Measurements from ENCODE around the gene PLA2G4E. TPM values are rescaled to one million over a fixed set of nuclear protein-coding genes. Genes with fewer than 3 reads are reported as not detected.

PLA2G4E gene
- total RNA-seq, 4 donors from 2014 or later = not detected

- no peaks in the 10 kb centered on the region for H3K9me3 ChIP-seq
- WGBS = 86% methylated on average over 6 of the region's 6 CpGs
- H3K27me3 ChIP-seq = no peaks in the 10 kb centered on the region
- intact Hi-C loops (cut with DNase I) = no loop called here
- no peak overlapping the region for H3K4me3 ChIP-seq
- H3K36me3 ChIP-seq = no peaks in the 10 kb centered on the region
- peaks cover 0 to 6% (median 1%) of the 10 kb centered on the region in 4 donors for H3K4me1 ChIP-seq
- H3K27ac ChIP-seq (replicated peaks in 1 of 4) = no peak overlapping the region
- TF ChIP-seq EP300 (IDR thresholded peaks at IDR 0.05) (no peak), CTCF (IDR thresholded peaks at IDR 0.05) (no peak)
- no peak for DNase-seq (ENCODE audit: extremely low spot score)
Measured at GRCh38 chr15:42016971-42017370, 3.9 kb downstream of the PLA2G4E start.

- Histone ChIP-seq H3K4me1 (peaks cover 0 to 6% (median 1%) of the 10 kb centered on the region in 4 donors), H3K36me3 (no peaks in the 10 kb centered on the region), H3K27me3 (no peaks in the 10 kb centered on the region), H3K27ac (replicated peaks in 1 of 4) (no peak overlapping the region), H3K9me3 (no peaks in the 10 kb centered on the region), H3K4me3 (no peak overlapping the region)
- TF ChIP-seq EP300 (IDR thresholded peaks at IDR 0.05) (no peak), CTCF (IDR thresholded peaks at IDR 0.05) (no peak), POLR2AphosphoS5 (IDR thresholded peaks at IDR 0.05) (no peak), POLR2A (IDR thresholded peaks at IDR 0.05; ENCODE audit: low read depth) (no peak)
- intact Hi-C loops (cut with DNase I) = no loop called here
- 93% methylated on average over 4 of the region's 4 CpGs for WGBS
- no peak for DNase-seq (ENCODE audit: extremely low spot score)
Measured at GRCh38 chr15:42014406-42014805, 6.4 kb downstream of the PLA2G4E start.

- TF ChIP-seq POLR2A (IDR thresholded peaks at IDR 0.05; ENCODE audit: low read depth) (no peak), POLR2AphosphoS5 (IDR thresholded peaks at IDR 0.05) (no peak), EP300 (IDR thresholded peaks at IDR 0.05) (no peak), CTCF (IDR thresholded peaks at IDR 0.05) (no peak)
- no peaks in the 10 kb centered on the region for H3K9me3 ChIP-seq
- no peaks in the 10 kb centered on the region for H3K27me3 ChIP-seq
- intact Hi-C loops (cut with DNase I) = no loop called here
- H3K4me3 ChIP-seq = no peak overlapping the region
- no peaks in the 10 kb centered on the region for H3K4me1 ChIP-seq
- 97% methylated on average over 9 of the region's 10 CpGs for WGBS
- DNase-seq (ENCODE audit: extremely low spot score) = no peak
- no peak overlapping the region for H3K27ac ChIP-seq (replicated peaks in 1 of 4)
- no peaks in the 10 kb centered on the region for H3K36me3 ChIP-seq
Measured at GRCh38 chr15:42012928-42013482, 7.8 kb downstream of the PLA2G4E start.

- no peak for DNase-seq (ENCODE audit: extremely low spot score)
- TF ChIP-seq POLR2AphosphoS5 (IDR thresholded peaks at IDR 0.05) (no peak), EP300 (IDR thresholded peaks at IDR 0.05) (no peak), CTCF (IDR thresholded peaks at IDR 0.05) (no peak), POLR2A (IDR thresholded peaks at IDR 0.05; ENCODE audit: low read depth) (no peak)
- no peaks in the 10 kb centered on the region for H3K27me3 ChIP-seq
- no peaks in the 10 kb centered on the region for H3K36me3 ChIP-seq
- 61% methylated on average over 2 of the region's 2 CpGs for WGBS
- intact Hi-C loops (cut with DNase I) = no loop called here
- no peak overlapping the region for H3K27ac ChIP-seq (replicated peaks in 1 of 4)
- H3K4me3 ChIP-seq = no peak overlapping the region
- no peaks in the 10 kb centered on the region for H3K9me3 ChIP-seq
- H3K4me1 ChIP-seq = no peaks in the 10 kb centered on the region
Measured at GRCh38 chr15:42012241-42012640, 8.6 kb downstream of the PLA2G4E start.

GRCh38 chr15:42011074-42011473, 9.8 kb downstream of the PLA2G4E start:
- Histone ChIP-seq H3K27me3 (no peaks in the 10 kb centered on the region), H3K4me1 (no peaks in the 10 kb centered on the region), H3K27ac (replicated peaks in 1 of 4) (no peak overlapping the region), H3K36me3 (no peaks in the 10 kb centered on the region), H3K4me3 (no peak overlapping the region), H3K9me3 (no peaks in the 10 kb centered on the region)
- TF ChIP-seq POLR2A (IDR thresholded peaks at IDR 0.05; ENCODE audit: low read depth) (no peak), CTCF (IDR thresholded peaks at IDR 0.05) (no peak), EP300 (IDR thresholded peaks at IDR 0.05) (no peak), POLR2AphosphoS5 (IDR thresholded peaks at IDR 0.05) (no peak)
- intact Hi-C loops (cut with DNase I) = no loop called here
- no peak for DNase-seq (ENCODE audit: extremely low spot score)
- 93% methylated on average over 7 of the region's 7 CpGs for WGBS

All from esophagus muscularis mucosa (tissue), 4 donors.